ENCODE data around the gene CINP.
"Not testable (repeated sequence)": the region's sequence is repeated elsewhere in the genome, so short reads cannot be mapped to it uniquely, and the experiment has no call there.

The CINP gene

GRCh38 chr14:102319351-102320032 is 43.2 kb downstream of the CINP start, which contains the start of gene ZNF839:
Gene ZNF839 (plus strand): TSS chr14:102319746. CDS start chr14:102319766, 20 bp downstream.
- DNase-seq, result peak; percentile 96

- DNase-seq, result no peak
Observed at GRCh38 chr14:102318781-102319276, 43.9 kb downstream of the CINP start.

DNA sequence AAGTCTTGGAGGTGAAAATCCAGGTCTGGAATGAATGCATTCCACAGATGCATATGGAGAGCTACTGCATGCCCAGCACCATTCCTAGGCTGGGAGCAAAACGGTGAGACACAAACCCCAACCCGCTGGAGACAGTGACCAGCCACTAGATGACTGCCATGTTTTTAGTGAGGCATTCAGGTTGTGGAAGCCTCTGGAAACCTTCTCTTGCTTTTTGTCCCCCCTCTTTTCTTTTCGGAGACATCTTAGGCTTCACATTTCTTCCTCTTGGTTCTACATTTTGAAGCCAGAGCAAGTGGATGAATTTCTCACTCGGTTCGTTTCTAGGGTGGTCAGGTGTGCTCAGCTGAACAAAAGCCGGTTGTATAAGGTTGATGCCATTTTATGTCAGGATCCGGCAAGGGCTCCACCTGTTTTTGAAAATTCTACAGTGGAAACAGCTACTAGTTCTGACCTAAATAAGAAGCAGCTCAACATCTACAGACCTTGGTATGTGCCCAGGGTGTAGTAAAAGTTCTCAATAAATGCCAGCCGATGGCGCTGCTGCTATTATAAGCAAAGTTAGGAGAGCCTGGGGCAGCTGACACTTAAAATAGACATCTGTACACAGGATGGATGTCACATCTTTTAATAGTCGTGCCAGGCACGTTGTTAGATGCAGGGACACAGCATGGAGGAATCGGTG is 45.0 kb downstream of the CINP start:
- peak; percentile 46 for DNase-seq

DNA sequence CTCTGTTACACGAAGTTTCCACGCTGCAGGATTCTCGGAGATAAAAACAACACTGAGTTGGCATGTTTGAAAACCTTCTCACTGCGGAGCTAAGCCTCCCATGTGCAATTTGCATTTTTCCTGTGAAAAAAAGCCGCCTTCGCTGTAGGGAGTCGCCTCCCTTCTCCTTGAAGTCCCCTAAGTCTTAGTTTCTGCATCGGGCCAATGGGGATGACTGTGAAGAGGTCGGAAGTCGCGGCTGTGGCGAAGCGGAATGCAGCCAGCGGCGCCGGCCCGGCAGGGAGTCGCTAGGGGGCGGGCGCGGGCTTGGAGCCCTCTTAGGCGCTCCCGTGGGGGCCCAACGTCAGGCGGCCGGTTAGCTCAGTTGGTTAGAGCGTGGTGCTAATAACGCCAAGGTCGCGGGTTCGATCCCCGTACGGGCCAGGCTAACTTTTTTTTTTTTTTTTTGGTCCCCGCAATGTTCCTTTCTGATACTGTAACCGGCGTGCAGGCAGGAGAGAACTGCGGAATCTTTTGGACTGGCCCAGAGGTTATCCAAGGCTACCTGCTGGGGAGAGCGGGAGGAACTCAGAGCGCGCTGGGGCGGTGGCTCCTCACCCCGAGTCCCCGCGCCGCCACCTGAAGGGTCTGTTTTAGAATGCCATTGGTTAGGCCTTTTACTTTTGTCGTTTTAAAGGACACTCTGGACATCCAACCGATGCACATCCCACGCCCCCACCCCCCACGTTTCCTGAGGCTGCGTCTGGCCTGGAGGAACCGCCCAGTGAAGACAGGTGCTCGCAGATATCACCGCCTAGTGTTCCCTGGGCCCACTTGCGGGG is 45.7 kb downstream of the CINP start:
- peak; percentile 97 for DNase-seq

GRCh38 chr14:102316338-102316742 is 46.4 kb downstream of the CINP start:
- peak; percentile 85 for DNase-seq

DNA sequence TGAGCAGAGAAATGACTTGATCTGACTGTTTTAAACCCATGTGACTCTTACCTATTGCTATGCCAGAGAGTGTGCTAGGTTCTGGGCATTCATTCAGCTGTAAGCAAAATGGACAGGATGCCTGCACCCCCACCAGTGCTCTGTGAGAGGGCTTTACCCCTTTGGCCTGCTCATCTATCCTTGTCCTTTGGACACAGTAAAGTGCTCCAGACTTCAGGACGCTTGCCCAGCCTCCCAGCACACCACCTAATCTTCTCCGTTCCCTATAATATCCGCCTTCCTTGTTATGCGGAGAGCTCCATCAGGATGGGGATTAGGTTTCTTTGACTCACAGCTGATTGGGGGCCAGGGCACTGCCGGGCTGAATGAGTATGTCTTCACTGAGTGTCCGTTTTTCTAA is 47.6 kb downstream of the CINP start:
- DNase-seq, result no peak

GRCh38 chr14:102314242-102315011 is 48.3 kb downstream of the CINP start:
- DNase-seq, result peak; percentile 91

GRCh38 chr14:102304611-102305506 is 57.8 kb downstream of the CINP start, which contains the start of gene MOK:
Gene MOK (minus strand): TSS chr14:102305164. CDS start chr14:102304968, 196 bp downstream.
- DNase-seq, result peak; percentile 99

DNA sequence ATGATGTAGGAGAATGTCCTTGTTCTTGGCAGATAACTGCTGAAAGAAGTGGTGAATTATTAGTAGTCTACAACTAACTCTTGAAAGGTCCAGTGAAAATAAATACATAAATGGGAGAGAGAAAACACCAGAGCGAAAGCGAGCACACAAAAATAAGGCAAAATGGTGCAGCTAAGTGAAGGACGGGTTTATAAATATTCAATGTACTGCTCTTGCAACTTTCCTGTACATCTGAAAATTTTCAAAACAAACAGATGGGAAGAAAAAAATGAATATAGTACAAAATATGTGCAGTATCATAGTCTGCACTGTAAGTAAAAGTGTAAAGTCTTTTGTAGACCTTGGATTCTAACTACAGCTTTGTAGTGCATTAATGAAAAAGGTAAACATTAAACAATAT is 59.0 kb downstream of the CINP start:
- DNase-seq, result no peak

GRCh38 chr14:102298303-102299070 is 64.2 kb downstream of the CINP start:
- DNase-seq, result not testable (repeated sequence)

All from femur (tissue), 1 donor.